Iris pigment epithelial cell (primary cell): ENCODE measurements around the gene CELA2B.
"Not testable (repeated sequence)": the region's sequence is repeated elsewhere in the genome, so short reads cannot be mapped to it uniquely, and the experiment has no call there.

ENCODE experiments used
- DNase-seq: peaks from one replicate; pipeline ENCODE4 v3.0.0-alpha.2; 2011; ENCODE audit warnings: low read depth

CELA2B gene

GRCh38 chr1:15445390-15446122 lies 30.3 kb upstream of the CELA2B start:
- DNase-seq = no peak

GRCh38 chr1:15446212-15446611 lies 29.7 kb upstream of the CELA2B start:
- no peak for DNase-seq

- DNase-seq = no peak
Observed at GRCh38 chr1:15448877-15449462, 26.9 kb upstream of the CELA2B start.

DNA sequence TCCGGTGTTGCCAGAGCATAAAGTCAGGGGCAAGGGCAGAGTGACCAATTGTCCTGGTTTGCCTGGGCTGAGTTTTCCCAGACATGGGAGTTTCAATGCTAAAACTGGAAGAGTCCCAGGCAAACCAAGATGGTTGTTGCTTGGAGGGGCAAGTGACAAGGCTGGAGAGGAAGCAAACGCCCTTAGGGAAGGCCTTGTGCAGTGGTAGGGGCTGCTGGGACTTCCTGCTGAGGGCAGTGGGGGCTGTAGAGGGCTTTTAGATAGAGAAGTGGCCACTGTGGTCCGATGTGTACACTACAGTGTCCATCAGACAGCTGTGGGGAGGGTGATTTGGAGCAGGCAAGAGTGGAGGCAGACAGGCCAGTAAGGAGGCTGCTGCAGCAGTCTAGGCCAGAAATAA lies 26.3 kb upstream of the CELA2B start:
- no peak for DNase-seq

GRCh38 chr1:15451014-15451722 lies 24.7 kb upstream of the CELA2B start:
- DNase-seq = no peak

DNA sequence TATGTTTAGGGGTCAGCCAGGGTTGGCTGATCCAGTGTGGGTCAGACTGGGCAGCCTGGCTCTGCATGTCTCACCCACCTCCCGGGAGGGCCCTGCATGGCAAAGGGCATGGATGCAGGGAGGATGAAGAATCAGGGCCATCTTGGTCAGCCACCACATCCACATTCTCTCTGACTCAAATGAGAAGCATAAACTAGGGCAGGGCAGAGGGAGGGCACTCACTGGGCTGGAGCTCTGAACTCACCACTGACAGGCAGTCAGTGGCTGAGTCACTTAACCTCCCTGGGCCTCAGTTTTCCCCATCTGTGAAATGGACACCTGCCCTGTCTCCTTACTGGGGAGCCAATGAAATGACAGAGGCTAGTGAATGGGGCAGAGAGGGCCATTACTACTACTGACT lies 23.7 kb upstream of the CELA2B start:
- no peak for DNase-seq

GRCh38 chr1:15452866-15453571 lies 22.9 kb upstream of the CELA2B start:
- no peak for DNase-seq

DNA sequence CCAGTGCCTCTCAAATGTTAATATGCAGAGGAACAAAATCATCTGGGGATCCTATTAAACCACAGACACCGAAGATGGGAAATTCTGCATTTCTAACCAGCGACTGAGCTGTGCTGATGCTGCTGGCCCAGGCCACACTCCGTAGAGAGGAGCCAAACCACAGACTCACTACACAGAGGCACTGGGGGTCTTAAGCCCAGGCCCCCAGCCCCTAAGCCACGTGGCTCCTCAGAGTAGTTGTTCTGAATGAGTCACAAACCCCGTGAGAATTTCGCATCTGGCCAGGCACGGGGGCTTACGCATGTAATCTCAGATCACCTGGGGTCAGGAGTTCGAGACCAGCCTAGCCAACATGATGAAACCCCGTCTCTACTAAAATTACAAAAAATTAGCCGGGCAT lies 22.2 kb upstream of the CELA2B start:
- peak; percentile 23 for DNase-seq

- peak; percentile 78 for DNase-seq
Observed at GRCh38 chr1:15454256-15454655, 21.6 kb upstream of the CELA2B start.

- peak; percentile 72 for DNase-seq
Observed at GRCh38 chr1:15455522-15455921, 20.4 kb upstream of the CELA2B start.

GRCh38 chr1:15456313-15456954 lies 19.5 kb upstream of the CELA2B start, which contains the start of gene CELA2A:
TSS of gene CELA2A (plus strand) at chr1:15456732. CDS start at chr1:15456754, 22 bp downstream.
- no peak for DNase-seq

- no peak for DNase-seq
Observed at GRCh38 chr1:15457585-15457984, 18.3 kb upstream of the CELA2B start.

GRCh38 chr1:15458388-15458787 lies 17.5 kb upstream of the CELA2B start:
- DNase-seq = not testable (repeated sequence)

DNA sequence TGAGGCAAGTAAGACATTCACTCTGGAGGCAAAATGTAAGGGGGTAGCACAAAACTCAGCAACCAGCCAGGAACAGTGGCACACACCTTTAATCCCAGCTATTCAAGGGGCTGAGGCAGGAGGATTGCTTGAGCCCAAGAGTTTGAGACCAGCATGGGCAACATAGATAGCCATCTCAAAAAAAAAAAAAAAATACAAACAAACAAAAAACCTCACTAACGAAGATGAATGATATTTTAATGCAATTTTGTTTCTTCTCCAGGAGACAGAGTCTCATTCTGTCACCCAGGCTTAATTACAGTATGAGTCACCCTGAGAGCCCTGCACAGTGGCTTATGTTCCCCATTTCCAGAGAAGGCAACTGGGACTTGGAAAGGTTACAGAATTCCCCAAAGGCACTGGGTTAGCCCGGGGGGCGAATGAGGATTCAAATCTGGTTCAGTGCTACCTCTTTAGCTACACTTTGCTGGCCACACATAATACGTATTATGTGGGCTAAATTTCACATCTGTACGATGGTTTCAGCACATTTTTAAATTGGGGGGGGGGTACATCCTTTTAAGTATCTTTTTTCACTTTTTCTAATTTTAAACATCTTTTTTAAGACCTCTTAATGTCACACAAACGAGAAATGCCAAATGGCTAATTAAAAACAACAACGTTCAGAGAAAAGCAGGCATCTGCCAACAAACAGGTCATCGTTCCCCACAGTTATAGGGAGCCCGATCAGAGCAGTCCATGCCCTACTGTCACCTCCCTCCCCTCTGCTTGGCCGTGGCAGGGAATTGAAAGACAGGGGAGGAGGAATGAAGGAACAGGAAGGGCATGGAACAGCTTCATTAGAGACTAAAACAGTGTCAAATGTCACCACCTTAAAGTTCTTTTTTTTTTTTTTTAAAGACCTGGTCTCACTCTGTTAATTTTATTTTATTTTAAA lies 15.9 kb upstream of the CELA2B start:
- DNase-seq = no peak

DNA sequence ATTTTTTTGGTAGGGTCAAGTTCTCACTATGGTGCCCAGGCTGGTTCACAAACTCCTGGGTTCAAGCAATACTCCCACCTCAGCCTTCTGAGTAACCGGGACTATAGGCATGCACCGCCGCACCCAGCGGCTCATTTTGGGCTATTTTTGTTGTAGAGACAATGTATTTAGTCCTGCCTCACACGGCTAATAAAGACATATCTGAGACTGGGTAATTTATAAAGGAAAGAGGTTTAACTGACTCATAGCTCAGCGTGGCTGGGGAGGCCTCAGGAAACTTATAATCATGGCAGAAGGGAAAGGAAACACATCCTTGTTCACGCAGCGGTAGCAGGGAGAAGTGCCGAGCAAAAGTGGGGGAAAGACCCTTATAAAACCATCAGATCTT lies 15.2 kb upstream of the CELA2B start:
- no peak for DNase-seq

GRCh38 chr1:15463064-15463800 lies 12.7 kb upstream of the CELA2B start:
- DNase-seq = not testable (repeated sequence)

- not testable (repeated sequence) for DNase-seq
Observed at GRCh38 chr1:15463926-15464322, 12.0 kb upstream of the CELA2B start.

- DNase-seq = no peak
Observed at GRCh38 chr1:15465674-15466073, 10.2 kb upstream of the CELA2B start.

- DNase-seq = not testable (repeated sequence)
Observed at GRCh38 chr1:15466955-15467625, 8.8 kb upstream of the CELA2B start.

DNA sequence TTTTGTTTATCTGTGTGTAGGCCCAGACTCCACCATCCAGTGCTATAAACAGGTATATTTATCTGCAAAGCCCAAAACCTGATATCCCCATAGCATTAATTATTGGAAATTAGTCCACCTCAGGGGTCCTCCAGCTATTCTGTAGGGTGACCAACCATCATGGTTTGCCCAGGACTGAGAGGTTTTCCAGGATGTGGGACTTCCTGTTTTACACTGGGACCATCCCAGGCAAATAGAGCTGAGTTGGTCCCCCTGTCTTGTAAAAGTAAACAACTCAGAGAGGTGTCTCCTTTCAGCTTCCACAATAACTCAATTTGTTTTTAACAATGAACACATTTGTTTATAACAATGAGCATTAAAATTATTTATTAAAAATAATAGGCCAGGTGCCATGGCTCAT lies 7.8 kb upstream of the CELA2B start:
- no peak for DNase-seq
